HG03442 (cell line): ENCODE data around the gene EXOC3L4.
"Not testable (repeated sequence)": the region's sequence is repeated elsewhere in the genome, so short reads cannot be mapped to it uniquely, and the experiment has no call there.

Experiments used
- ATAC-seq: cut with Tn5 transposase; IDR thresholded peaks from one replicate; pipeline ENCODE4 v1.9.1; 2021; ENCODE audit warnings: mild to moderate bottlenecking, moderate library complexity; ENCODE audit not compliant: unreplicated experiment

The EXOC3L4 gene

GRCh38 chr14:103094406-103095209 lies at the start of gene EXOC3L4:
EXOC3L4 (plus strand) TSS chr14:103094725; CDS start chr14:103100220, 5,495 bp downstream.
- ATAC-seq = no peak

GRCh38 chr14:103045371-103045869 lies 49.1 kb upstream of the EXOC3L4 start:
- ATAC-seq = no peak

GRCh38 chr14:103047453-103047852 lies 47.1 kb upstream of the EXOC3L4 start:
- ATAC-seq = not testable (repeated sequence)

DNA sequence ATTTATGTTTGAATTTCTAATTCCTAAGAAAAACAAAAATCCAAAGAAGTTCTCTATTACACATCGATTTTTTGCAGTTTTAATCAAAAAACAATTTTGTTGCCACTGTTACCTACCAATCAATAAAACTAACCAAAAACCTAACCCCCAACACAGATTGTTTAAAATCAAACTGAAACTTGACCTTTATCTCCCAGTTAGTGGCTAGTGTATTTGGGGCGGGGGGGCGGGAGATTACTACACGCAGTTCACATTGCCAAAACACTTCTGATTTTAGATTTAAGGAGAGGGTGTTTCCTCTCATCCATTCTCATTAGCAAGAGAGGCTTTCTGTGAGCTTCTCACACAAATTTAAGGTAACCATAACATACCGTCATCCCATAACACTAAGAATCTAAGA lies 43.6 kb upstream of the EXOC3L4 start:
- no peak for ATAC-seq

GRCh38 chr14:103052407-103052806 lies 42.1 kb upstream of the EXOC3L4 start:
- no peak for ATAC-seq

GRCh38 chr14:103055695-103056094 lies 38.8 kb upstream of the EXOC3L4 start:
- ATAC-seq = no peak

DNA sequence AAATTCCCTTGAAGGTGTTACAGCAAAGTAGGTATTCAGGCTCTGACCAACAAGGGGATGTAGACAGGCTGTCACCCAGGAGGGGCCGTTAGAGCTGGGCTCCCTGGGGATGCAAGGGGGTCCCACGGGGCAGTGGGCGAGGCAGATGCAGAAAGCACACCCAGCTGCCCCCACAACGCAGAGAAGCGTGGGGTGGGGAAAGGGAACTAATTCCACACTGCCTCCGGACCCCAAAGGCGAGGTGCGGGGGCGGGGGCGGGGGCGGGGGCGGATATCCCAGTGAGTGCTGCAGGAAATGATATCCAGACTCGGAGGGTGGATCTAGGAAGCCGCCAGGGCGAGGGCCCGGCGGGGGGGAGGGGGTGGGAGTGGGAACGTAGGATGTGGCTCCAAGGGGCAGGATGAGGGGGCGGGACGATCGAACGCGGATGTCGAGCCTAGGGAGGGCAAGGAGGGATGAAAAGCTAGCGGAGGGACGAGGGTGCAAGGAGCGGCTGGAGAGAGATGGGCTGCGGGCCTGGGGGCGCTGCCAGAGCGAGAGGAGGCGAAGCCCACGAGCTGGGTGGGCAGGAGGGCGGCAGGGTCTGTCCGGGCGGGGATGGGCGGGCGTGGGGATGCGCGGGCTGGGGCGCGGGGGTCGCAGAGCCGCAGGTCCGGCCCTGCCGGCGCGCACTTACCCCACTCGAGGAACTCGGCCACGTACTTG lies 38.0 kb upstream of the EXOC3L4 start:
- ATAC-seq = peak; percentile 4

- no peak for ATAC-seq
Observed at GRCh38 chr14:103057028-103057371, 37.5 kb upstream of the EXOC3L4 start.

GRCh38 chr14:103057372-103058163 lies 37.0 kb upstream of the EXOC3L4 start, which contains the start of gene CDC42BPB:
CDC42BPB (minus strand) TSS chr14:103057549; CDS start chr14:103057173, 376 bp downstream.
- peak; percentile 77 for ATAC-seq

DNA sequence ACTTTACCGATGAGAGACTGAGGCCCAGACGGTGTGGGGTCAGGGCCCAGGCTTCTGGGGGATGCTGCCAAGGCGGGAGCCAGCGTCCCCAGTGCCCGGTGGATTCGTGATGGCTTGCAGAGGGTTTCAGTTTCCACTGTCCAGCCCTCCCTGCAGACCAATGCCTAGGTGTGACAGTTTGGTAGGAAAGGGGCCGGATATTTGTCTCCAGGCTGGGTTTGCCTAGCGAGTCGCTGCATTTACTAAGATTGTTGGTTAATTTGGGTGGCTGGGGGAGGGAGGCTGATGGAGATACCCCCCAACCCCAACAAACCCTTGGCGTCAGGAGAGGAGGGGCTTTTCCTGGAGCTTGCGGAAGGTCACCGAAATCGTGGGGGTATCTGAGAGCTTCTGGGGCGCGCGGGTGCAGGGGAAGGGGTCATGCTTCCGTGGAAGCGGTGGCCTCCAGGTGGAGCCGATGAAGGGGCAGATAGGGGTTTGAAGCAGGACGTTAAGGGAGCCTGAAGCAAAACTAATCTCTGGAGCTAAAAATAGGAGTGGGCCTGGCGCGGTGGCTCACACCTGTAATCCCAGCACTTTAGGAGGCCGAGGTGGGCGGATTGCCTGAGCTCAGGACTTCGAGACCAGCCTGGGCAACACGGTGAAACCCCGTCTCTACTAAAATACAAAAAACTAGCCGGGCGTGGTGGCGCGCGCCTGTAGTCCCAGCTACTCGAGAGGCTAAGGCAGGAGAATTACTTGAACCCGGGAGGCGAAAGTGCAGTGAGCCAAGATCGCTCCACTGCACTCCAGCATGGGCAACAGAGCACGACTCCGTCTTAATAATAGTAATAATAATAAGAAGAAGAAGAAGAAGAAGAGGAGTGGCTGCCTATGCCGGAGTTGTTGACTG lies 36.1 kb upstream of the EXOC3L4 start:
- ATAC-seq = no peak

- ATAC-seq = no peak
Observed at GRCh38 chr14:103059556-103059955, 35.0 kb upstream of the EXOC3L4 start.

DNA sequence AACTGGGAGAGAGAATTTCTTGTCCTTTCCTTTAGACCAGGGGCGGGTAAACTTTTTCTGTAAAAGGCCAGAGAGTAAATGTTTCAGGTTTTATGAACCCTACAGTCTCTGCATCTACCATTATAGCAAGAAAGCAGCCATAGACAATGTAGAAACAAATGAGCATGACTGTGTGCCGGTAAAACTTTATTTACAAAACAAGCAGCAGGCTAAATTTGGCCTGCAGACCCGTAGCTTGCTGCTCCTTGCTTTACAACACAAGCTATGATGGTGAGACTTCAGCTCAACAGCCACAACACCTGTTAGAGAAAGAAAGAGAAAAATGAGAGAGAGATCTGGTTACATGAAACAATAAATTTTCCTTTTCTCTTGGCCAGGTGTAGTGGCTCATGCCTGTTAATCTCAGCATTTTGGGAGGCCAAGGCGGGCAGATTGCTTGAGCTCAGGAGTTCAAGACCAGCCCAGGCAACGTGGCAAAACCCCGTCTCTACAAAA lies 33.0 kb upstream of the EXOC3L4 start:
- no peak for ATAC-seq

DNA sequence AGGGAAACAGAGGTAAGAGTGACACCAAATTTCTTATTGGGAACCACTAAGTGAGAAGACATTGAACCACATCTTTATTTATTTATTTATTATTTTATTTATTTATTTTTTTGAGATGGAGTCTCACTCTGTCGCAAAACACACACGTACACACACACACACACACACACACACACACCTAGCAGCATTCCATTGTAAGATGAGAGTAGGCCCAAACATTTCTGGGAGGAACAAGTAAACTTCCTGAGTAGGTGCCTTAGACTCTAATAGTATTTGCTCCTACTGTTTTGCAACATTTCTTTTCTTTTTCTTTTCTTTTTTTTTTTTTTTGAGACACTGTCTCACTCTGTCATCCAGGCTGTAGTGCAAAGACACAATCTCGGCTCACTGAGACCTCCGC lies 30.1 kb upstream of the EXOC3L4 start:
- no peak for ATAC-seq

DNA sequence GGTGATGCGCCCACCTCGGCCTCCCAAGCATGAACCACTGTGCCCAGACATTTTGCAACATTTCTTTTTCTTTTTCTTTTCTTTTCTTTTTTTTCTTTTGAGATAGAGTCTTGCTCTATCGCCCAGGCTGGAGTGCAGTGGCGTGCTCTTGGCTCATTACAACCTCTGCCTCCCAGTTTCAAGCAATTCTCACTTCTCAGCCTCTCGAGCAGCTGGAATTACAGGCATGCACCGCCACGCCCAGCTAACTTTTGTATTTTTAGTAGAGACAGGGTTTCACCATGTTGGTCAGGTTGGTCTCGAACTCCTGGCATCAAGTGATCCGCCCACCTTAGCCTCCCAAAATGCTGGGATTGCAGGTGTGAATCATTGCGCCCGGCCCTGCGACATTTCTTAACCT lies 29.5 kb upstream of the EXOC3L4 start:
- no peak for ATAC-seq

DNA sequence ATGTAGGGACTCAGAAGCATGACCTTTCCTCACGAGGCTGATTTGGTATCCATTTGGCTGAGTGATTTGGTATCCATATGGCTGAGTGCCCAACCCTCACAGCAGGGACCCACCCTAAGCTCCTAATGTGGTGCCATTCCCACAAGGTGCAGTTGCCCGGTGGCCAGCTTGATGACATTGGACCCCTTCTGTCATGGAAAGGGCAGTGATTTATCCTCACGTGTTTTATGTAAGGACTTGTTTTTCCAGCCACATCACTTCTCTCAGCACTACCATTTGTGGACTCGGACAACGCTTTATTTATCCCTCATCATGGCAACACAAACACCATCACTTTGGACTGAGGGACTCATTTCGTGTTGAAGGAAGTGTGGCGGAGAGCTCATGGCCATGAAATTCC lies 28.7 kb upstream of the EXOC3L4 start:
- ATAC-seq = no peak

GRCh38 chr14:103066399-103066798 lies 28.1 kb upstream of the EXOC3L4 start:
- no peak for ATAC-seq

- no peak for ATAC-seq
Observed at GRCh38 chr14:103067231-103067954, 27.1 kb upstream of the EXOC3L4 start.

DNA sequence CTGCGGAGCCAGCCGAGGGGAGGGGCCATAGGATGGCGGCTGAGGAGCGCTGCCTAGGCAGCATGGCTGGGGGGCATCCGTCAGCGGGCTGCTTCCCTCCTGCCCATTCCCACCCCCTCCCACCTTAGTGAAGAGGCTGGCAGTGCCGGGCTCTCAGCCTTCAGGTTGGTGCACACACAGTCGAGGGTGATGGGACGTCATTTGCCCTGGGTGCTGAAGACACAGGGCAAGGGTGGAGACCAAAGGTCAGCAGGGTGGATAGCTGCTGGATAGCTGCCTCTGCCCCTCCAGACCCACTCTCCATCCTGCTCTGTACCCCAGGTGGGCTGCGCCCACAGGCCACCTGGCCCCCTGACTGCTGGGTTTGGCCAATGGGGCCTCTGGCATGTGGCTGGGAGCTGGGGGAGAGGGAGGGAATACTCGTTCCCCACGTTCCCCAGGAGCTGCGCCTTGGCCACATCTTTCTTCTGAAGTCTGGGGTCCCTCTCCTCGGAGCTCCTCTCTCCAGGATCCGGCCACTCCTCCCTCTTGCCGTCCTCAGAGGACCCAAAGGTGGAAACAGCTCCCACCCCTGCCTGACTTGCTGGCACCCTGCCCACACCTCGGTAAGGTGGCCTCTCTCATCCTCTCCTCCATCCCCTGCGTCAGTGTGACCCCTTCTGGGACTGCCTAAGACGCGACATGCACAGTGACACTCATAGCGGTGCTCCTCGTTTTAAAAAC lies 26.0 kb upstream of the EXOC3L4 start:
- ATAC-seq = no peak
